IMR-90 (cell line): ENCODE measurements around the gene MMD. TPM values are rescaled to one million over a fixed set of nuclear protein-coding genes. Genes with fewer than 3 reads are reported as not detected.

ENCODE experiments used
- ATAC-seq: fragments of 200-7000 bp; cut with Tn5 transposase; 2 replicates; pipeline ENCODE4 v1.9.1; 2020; ENCODE audit warnings: low read depth, mild to moderate bottlenecking, moderate library complexity
- BruUV-seq: library from RNA; stranded (reverse); fragments of 400-500 nt; replicated peaks from 2 replicates; lab custom pipeline; 2021; lab: Mats Ljungman, UMichigan
- CTCF ChIA-PET: fragments of 300-600 bp; formaldehyde crosslinking; extraction: SDS; loops from one replicate; lab custom pipeline; 2021; ENCODE audit warnings: antibody characterized with exemption; lab: Yijun Ruan, JAX
- POLR2A ChIA-PET: fragments of 300-600 bp; sonication (Branson Sonifier 250); formaldehyde crosslinking; loops from one replicate; lab custom pipeline; 2022; ENCODE audit warnings: antibody characterized with exemption; ENCODE audit not compliant: unreplicated experiment; lab: Charles Lee
- DNase-seq: peaks from one replicate; pipeline ENCODE4 v3.0.0; 2013
- H2AFZ ChIP-seq: replicated peaks from 2 replicates; pipeline ENCODE3; 2013; ENCODE audit warnings: low read length, mild to moderate bottlenecking; ENCODE audit not compliant: poor library complexity
- H2AK5ac ChIP-seq: 2 replicates; pipeline ENCODE4 v1.6.1; 2013; ENCODE audit warnings: low read depth, low read length, inconsistent platforms
- H2AK9ac ChIP-seq: replicated peaks from 2 replicates; pipeline ENCODE3; 2013; ENCODE audit warnings: mild to moderate bottlenecking, low read depth, low read length, moderate library complexity; ENCODE audit not compliant: poor library complexity
- H2BK120ac ChIP-seq: 2 replicates; pipeline ENCODE4 v1.6.1; 2013; ENCODE audit warnings: low read depth, low read length, inconsistent platforms
- H2BK15ac ChIP-seq: 3 replicates; pipeline ENCODE4 v1.6.1; 2013; ENCODE audit warnings: low read depth, low read length, inconsistent platforms
- H2BK20ac ChIP-seq: 2 replicates; pipeline ENCODE4 v1.6.1; 2013; ENCODE audit warnings: low read depth, mild to moderate bottlenecking, inconsistent platforms, low read length, moderate library complexity
- H2BK5ac ChIP-seq: 2 replicates; pipeline ENCODE4 v1.6.1; 2013; ENCODE audit warnings: mild to moderate bottlenecking, low read depth, low read length, inconsistent platforms; ENCODE audit not compliant: poor library complexity, severe bottlenecking
- H3K14ac ChIP-seq: replicated peaks from 2 replicates; pipeline ENCODE4 v1.6.1; 2013; ENCODE audit warnings: low read depth, low read length, inconsistent platforms
- H3K18ac ChIP-seq: 2 replicates; pipeline ENCODE4 v1.6.1; 2013; ENCODE audit warnings: low read depth, low read length, control low read depth
- H3K23ac ChIP-seq: 2 replicates; pipeline ENCODE4 v1.6.1; 2013; ENCODE audit warnings: low read depth, low read length, inconsistent platforms
- H3K27ac ChIP-seq: 2 replicates; pipeline ENCODE4 v1.5.1; 2013; ENCODE audit warnings: mild to moderate bottlenecking, control low read depth, low read length; ENCODE audit not compliant: insufficient read depth
- H3K27me3 ChIP-seq: 2 replicates; pipeline ENCODE4 v1.6.1; 2013; ENCODE audit warnings: low read length; ENCODE audit not compliant: control insufficient read depth, insufficient read depth
- H3K36me3 ChIP-seq: 2 replicates; pipeline ENCODE4 v1.6.1; 2013; ENCODE audit warnings: low read length, mixed read lengths; ENCODE audit not compliant: control insufficient read depth, insufficient read depth
- H3K4ac ChIP-seq: 2 replicates; pipeline ENCODE4 v1.6.1; 2013; ENCODE audit warnings: low read depth, low read length, inconsistent platforms
- H3K4me1 ChIP-seq: 2 replicates; pipeline ENCODE4 v1.6.1; 2013; ENCODE audit warnings: low read length, mixed read lengths; ENCODE audit not compliant: control insufficient read depth, insufficient read depth
- H3K4me2 ChIP-seq: 2 replicates; pipeline ENCODE4 v1.6.1; 2013; ENCODE audit warnings: low read depth, mild to moderate bottlenecking, control low read depth, low read length, moderate library complexity
- H3K4me3 ChIP-seq: 2 replicates; pipeline ENCODE4 v1.5.1; 2013; ENCODE audit warnings: low read depth, mild to moderate bottlenecking, control low read depth, low read length, moderate library complexity; ENCODE audit not compliant: insufficient read depth
- H3K56ac ChIP-seq: 2 replicates; pipeline ENCODE4 v1.6.1; 2013; ENCODE audit warnings: low read length, inconsistent platforms; ENCODE audit not compliant: insufficient read depth; ENCODE audit errors: extremely low read depth
- H3K79me1 ChIP-seq, 2 experiments: 2 replicates each; pipeline ENCODE4 v1.6.1; 2013; ENCODE audit warnings: low read length in 2 of 2, inconsistent platforms in 1 of 2, low read depth in 1 of 2
- H3K9ac ChIP-seq: 2 replicates; pipeline ENCODE4 v1.6.1; 2013; ENCODE audit warnings: low read depth, low read length, control low read depth
- H3K9me1 ChIP-seq: 2 replicates; pipeline ENCODE4 v1.6.1; 2013; ENCODE audit warnings: low read length, inconsistent platforms; ENCODE audit not compliant: insufficient read depth
- H3K9me3 ChIP-seq: 2 replicates; pipeline ENCODE4 v1.6.1; 2013; ENCODE audit warnings: low read length; ENCODE audit not compliant: control insufficient read depth, insufficient read depth
- H4K20me1 ChIP-seq: 2 replicates; pipeline ENCODE4 v1.6.1; 2013; ENCODE audit warnings: low read length, inconsistent platforms; ENCODE audit not compliant: insufficient read depth
- H4K5ac ChIP-seq: 2 replicates; pipeline ENCODE4 v1.6.1; 2013; ENCODE audit warnings: mild to moderate bottlenecking, low read depth, low read length, control low read depth
- H4K8ac ChIP-seq, 2 experiments: 2 replicates each; pipeline ENCODE4 v1.6.1; 2013; ENCODE audit warnings: low read depth in 2 of 2, low read length in 2 of 2, control low read depth in 1 of 2, inconsistent platforms in 1 of 2
- H4K91ac ChIP-seq: 2 replicates; pipeline ENCODE4 v1.6.1; 2013; ENCODE audit warnings: low read depth, low read length, inconsistent platforms; ENCODE audit not compliant: insufficient read depth
- BHLHE40 ChIP-seq: fragments of 150-350 bp; IDR thresholded peaks from 2 replicates; pipeline ENCODE4 v1.6.1; 2016; ENCODE audit warnings: mild to moderate bottlenecking, low read depth, low read length
- CEBPB ChIP-seq: IDR thresholded peaks from 2 replicates; pipeline ENCODE4 v1.6.1; 2012; ENCODE audit warnings: low read depth, low read length, improper control_type of control experiment
- CHD1 ChIP-seq: IDR thresholded peaks from 2 replicates; pipeline ENCODE4 v1.6.1; 2012; ENCODE audit warnings: low read depth, low read length, improper control_type of control experiment
- FOS ChIP-seq: fragments of 150-350 bp; IDR thresholded peaks from 2 replicates; pipeline ENCODE4 v1.6.1; 2016; ENCODE audit warnings: low read depth, low read length
- MAFK ChIP-seq: IDR thresholded peaks from 2 replicates; pipeline ENCODE4 v1.6.1; 2012; ENCODE audit warnings: low read depth, low read length, improper control_type of control experiment
- MAZ ChIP-seq: IDR thresholded peaks from 2 replicates; pipeline ENCODE4 v1.6.1; 2012; ENCODE audit warnings: low read depth, mild to moderate bottlenecking, low read length, improper control_type of control experiment, moderate library complexity, borderline replicate concordance
- MXI1 ChIP-seq: IDR thresholded peaks from 2 replicates; pipeline ENCODE4 v1.6.1; 2012; ENCODE audit warnings: low read depth, mild to moderate bottlenecking, low read length, moderate library complexity, borderline replicate concordance
- NFE2L2 ChIP-seq: fragments of 150-350 bp; IDR thresholded peaks from 2 replicates; pipeline ENCODE4 v1.6.1; 2016; ENCODE audit warnings: low read depth, mild to moderate bottlenecking, low read length
- POLR2A ChIP-seq: IDR thresholded peaks from 2 replicates; pipeline ENCODE4 v1.6.1; 2012; ENCODE audit warnings: mild to moderate bottlenecking, low read depth, low read length
- RAD21 ChIP-seq: IDR thresholded peaks from 2 replicates; pipeline ENCODE4 v1.6.1; 2012; ENCODE audit warnings: low read length, improper control_type of control experiment
- RCOR1 ChIP-seq: IDR thresholded peaks from 2 replicates; pipeline ENCODE4 v1.6.1; 2012; ENCODE audit warnings: mild to moderate bottlenecking, low read length, improper control_type of control experiment; ENCODE audit not compliant: insufficient replicate concordance
- RFX5 ChIP-seq: IDR thresholded peaks from 2 replicates; pipeline ENCODE4 v1.8.0; 2012; ENCODE audit warnings: low read depth, mild to moderate bottlenecking, low read length, moderate library complexity
- SMC3 ChIP-seq: fragments of 150-350 bp; IDR thresholded peaks from 2 replicates; pipeline ENCODE4 v1.6.1; 2016; ENCODE audit warnings: low read depth, mild to moderate bottlenecking, antibody characterized with exemption, low read length, moderate library complexity
- WGBS, 2 experiments: methylation state at CpG; one replicate each; pipeline versions ENCODE4 v1.1.5 to v1.1.7; 2013; ENCODE audit warnings: missing lambda C conversion rate in 2 of 2; ENCODE audit not compliant: insufficient read length in 1 of 2; ENCODE audit errors: extremely low coverage in 2 of 2; 5-methylcytosine and 5-hydroxymethylcytosine counted together
- dilution Hi-C: fragments of 300-500 bp; cut with HindIII; formaldehyde crosslinking; loops from one replicate; pipeline ENCODE4 v1.14.3; 2018; ENCODE audit warnings: low sequenced_read_pairs; ENCODE audit not compliant: unreplicated experiment
- in situ Hi-C: fragments of 300-500 bp; cut with MboI; formaldehyde crosslinking; loops from 3 replicates; pipeline ENCODE4 v1.14.3; 2019; ENCODE audit warnings: low sequenced_read_pairs, inconsistent platforms, mixed read lengths
- intact Hi-C: fragments of 100-400 bp; cut with micrococcal nuclease; formaldehyde crosslinking; loops from 2 replicates; pipeline ENCODE4 v1.10.0; 2022
- polyA plus RNA-seq, 3 experiments: library from polyadenylated mRNA; depleted of rRNA; stranded (reverse); fragments of >200 nt; gene quantifications; 2 replicates each; pipeline ENCODE4 v1.2.3, GENCODE V29; 2012; ENCODE audit warnings: low replicate concordance in 1 of 3
- total RNA-seq: library from RNA; depleted of rRNA; stranded (reverse); fragments of >200 nt; gene quantifications from 2 replicates; pipeline ENCODE4 v1.2.3, GENCODE V29; 2012
- TF ChIP-seq, protein P1 (sequence below): conservative IDR thresholded peaks from 2 replicates; pipeline ENCODE4 v1.5.1; 2012; ENCODE audit warnings: mild to moderate bottlenecking, low read depth, low read length, improper control_type of control experiment
- TF ChIP-seq, protein P2 (sequence below): fragments of 150-350 bp; IDR thresholded peaks from 2 replicates; pipeline ENCODE4 v1.6.1; 2017; ENCODE audit warnings: mild to moderate bottlenecking, antibody characterized with exemption, low read length, low read depth
- TF ChIP-seq, protein P3 (sequence below): fragments of 150-350 bp; IDR thresholded peaks from 2 replicates; pipeline ENCODE4 v1.6.1; 2016; ENCODE audit warnings: low read depth, mild to moderate bottlenecking, low read length, moderate library complexity, borderline replicate concordance

Gene MMD
- total and polyA plus RNA-seq, 2 of the 4 experiments (the other 2 are of a cell fraction): 6.3 to 7.0 TPM

DNA sequence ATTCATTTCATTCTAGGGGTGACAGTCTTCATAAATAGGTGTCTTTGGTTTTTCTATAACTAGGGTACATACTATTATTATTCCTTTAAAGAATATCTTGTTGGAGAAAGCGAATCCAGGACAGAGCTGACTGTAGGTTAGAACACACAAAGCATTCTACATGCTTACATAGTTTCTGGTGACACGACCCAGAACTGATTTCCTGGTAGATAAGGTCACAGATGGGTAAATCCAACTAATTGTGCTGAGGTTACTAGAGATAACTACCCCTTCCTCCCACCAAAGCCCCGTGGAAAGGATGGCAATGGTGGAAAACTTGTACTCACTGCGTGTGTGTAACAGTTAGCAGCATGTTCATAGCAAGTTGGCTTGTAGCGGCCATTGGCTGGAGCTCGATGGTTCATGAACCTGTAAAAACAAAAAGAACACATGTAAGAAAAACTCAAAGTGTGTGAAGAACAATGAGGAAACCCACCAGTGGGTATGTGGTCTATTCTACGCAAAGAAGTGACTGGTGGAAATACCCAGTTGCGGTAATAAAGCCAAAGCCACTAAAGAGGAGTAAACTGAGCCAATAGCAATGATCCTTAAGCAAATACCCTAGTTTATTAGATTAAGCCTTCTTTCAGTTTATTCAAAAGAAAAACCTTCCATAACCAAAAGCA, 7.7 kb downstream of the MMD start:
- DNase-seq (no peak), ATAC-seq (no peak)
- Histone ChIP-seq H3K9me1 (peaks cover 3% of the 10 kb centered on the region; the same call in 1 of the 2 replicates), H3K18ac (no peak overlapping the region), H3K56ac (no peak overlapping the region), H3K79me1 (peaks cover 24 to 31% of the 10 kb centered on the region in 2 experiments), H2AK9ac (no peak overlapping the region), H2AFZ (no peak overlapping the region), H3K4me3 (no peak overlapping the region), H2BK5ac (no peak overlapping the region), H2BK120ac (no peak overlapping the region), H4K5ac (no peak overlapping the region), H3K4me2 (no peak overlapping the region), H3K4me1 (peaks cover 3% of the 10 kb centered on the region), H4K20me1 (no peaks in the 10 kb centered on the region), H3K27ac (no peak overlapping the region), H2AK5ac (no peak overlapping the region), H2BK15ac (no peak overlapping the region), H3K14ac (no peak overlapping the region), H2BK20ac (no peak overlapping the region), H4K8ac (no peak overlapping the region), H4K91ac (no peak overlapping the region), H3K4ac (no peak overlapping the region), H3K27me3 (no peaks in the 10 kb centered on the region), H3K9me3 (no peaks in the 10 kb centered on the region), H3K36me3 (peaks cover 27% of the 10 kb centered on the region), H3K23ac (no peak overlapping the region), H3K9ac (no peak overlapping the region)
- no TSS peak for BruUV-seq
- ChIA-PET CTCF (no interaction called here), POLR2A (no interaction called here)
- intact Hi-C loops: no loop called here
- TF ChIP-seq MAFK (no peak), FOS (no peak), MAZ (no peak), NFE2L2 (no peak), SMC3 (no peak), MXI1 (no peak), CHD1 (no peak), RFX5 (no peak), BHLHE40 (no peak), POLR2A (no peak), RAD21 (no peak), RCOR1 (no peak), CEBPB (no peak)
- TF ChIP-seq, protein P1, sequence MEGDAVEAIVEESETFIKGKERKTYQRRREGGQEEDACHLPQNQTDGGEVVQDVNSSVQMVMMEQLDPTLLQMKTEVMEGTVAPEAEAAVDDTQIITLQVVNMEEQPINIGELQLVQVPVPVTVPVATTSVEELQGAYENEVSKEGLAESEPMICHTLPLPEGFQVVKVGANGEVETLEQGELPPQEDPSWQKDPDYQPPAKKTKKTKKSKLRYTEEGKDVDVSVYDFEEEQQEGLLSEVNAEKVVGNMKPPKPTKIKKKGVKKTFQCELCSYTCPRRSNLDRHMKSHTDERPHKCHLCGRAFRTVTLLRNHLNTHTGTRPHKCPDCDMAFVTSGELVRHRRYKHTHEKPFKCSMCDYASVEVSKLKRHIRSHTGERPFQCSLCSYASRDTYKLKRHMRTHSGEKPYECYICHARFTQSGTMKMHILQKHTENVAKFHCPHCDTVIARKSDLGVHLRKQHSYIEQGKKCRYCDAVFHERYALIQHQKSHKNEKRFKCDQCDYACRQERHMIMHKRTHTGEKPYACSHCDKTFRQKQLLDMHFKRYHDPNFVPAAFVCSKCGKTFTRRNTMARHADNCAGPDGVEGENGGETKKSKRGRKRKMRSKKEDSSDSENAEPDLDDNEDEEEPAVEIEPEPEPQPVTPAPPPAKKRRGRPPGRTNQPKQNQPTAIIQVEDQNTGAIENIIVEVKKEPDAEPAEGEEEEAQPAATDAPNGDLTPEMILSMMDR: no peak
- TF ChIP-seq, protein P2, sequence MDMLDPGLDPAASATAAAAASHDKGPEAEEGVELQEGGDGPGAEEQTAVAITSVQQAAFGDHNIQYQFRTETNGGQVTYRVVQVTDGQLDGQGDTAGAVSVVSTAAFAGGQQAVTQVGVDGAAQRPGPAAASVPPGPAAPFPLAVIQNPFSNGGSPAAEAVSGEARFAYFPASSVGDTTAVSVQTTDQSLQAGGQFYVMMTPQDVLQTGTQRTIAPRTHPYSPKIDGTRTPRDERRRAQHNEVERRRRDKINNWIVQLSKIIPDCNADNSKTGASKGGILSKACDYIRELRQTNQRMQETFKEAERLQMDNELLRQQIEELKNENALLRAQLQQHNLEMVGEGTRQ: no peak
- TF ChIP-seq, protein P3, sequence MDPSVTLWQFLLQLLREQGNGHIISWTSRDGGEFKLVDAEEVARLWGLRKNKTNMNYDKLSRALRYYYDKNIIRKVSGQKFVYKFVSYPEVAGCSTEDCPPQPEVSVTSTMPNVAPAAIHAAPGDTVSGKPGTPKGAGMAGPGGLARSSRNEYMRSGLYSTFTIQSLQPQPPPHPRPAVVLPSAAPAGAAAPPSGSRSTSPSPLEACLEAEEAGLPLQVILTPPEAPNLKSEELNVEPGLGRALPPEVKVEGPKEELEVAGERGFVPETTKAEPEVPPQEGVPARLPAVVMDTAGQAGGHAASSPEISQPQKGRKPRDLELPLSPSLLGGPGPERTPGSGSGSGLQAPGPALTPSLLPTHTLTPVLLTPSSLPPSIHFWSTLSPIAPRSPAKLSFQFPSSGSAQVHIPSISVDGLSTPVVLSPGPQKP: no peak
- dilution Hi-C loops: no loop called here
- in situ Hi-C loops: no loop called here
- 100% methylated on average over 1 of the region's 8 CpGs; no CpG with 5 or more reads in 1 of the 2 experiments for WGBS, 2 experiments
